22Rv1 (cell line): Measurements from ENCODE around the gene CKAP5.

ENCODE experiments used
- ZFX ChIP-seq: fragments of 450-650 bp; IDR thresholded peaks from 2 replicates; pipeline ENCODE4 v1.6.1; 2017; ENCODE audit warnings: antibody characterized with exemption, borderline replicate concordance
- TF ChIP-seq, protein P1 (sequence below): fragments of 450-650 bp; IDR thresholded peaks from 2 replicates; pipeline ENCODE4 v1.5.1; 2017; ENCODE audit warnings: mild to moderate bottlenecking

DNA sequence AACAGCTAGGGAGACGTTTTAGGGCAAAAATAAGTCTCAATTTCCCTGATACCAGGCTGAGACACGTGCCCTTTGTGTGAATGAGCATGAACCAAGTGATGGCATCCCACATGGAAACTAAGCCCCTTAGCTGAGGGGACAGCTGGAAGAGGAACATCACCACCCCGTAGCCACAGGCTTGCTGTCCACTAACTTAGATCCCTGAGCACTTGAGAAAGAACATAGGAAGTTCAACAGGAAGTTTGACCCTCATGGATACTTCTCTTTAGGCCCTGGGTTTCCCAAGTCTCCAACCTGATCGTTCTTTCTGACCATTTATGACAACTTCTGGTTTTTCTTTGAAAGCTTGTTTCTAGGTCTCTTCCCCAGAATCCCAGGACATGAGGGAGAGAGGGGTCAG lies 11.6 kb upstream of the CKAP5 start:
- TF ChIP-seq, protein P1, sequence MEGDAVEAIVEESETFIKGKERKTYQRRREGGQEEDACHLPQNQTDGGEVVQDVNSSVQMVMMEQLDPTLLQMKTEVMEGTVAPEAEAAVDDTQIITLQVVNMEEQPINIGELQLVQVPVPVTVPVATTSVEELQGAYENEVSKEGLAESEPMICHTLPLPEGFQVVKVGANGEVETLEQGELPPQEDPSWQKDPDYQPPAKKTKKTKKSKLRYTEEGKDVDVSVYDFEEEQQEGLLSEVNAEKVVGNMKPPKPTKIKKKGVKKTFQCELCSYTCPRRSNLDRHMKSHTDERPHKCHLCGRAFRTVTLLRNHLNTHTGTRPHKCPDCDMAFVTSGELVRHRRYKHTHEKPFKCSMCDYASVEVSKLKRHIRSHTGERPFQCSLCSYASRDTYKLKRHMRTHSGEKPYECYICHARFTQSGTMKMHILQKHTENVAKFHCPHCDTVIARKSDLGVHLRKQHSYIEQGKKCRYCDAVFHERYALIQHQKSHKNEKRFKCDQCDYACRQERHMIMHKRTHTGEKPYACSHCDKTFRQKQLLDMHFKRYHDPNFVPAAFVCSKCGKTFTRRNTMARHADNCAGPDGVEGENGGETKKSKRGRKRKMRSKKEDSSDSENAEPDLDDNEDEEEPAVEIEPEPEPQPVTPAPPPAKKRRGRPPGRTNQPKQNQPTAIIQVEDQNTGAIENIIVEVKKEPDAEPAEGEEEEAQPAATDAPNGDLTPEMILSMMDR, result no peak
- no peak for TF ChIP-seq ZFX
